SK-N-SH treated with all-trans-retinoic acid at 6 μM for 48 hours (cell line): ENCODE results near the gene ANO10.
"Not testable (repeated sequence)": the region's sequence is repeated elsewhere in the genome, so short reads cannot be mapped to it uniquely, and the experiment has no call there.

ENCODE experiments used
- ATAC-seq: fragments of 200-7000 bp; cut with Tn5 transposase; 3 replicates; pipeline ENCODE4 v1.9.1; 2020; ENCODE audit warnings: mild to moderate bottlenecking, moderate library complexity
- BACH2 ChIP-seq: fragments of 250-450 bp; sonication (Bioruptor Pico); IDR thresholded peaks from 2 replicates; pipeline ENCODE4 v1.9.0; 2021; ENCODE audit warnings: mild to moderate bottlenecking, borderline replicate concordance
- CSDC2 ChIP-seq: fragments of 250-450 bp; sonication (Bioruptor Pico); IDR thresholded peaks from 2 replicates; pipeline ENCODE4 v1.5.0; 2020; ENCODE audit warnings: mild to moderate bottlenecking, moderate library complexity
- GLIS3 ChIP-seq: fragments of 250-450 bp; sonication (Bioruptor Pico); IDR thresholded peaks from 2 replicates; pipeline ENCODE4 v1.5.0; 2020; ENCODE audit warnings: mild to moderate bottlenecking, moderate library complexity
- ISL1 ChIP-seq: fragments of 250-450 bp; sonication (Bioruptor Pico); IDR thresholded peaks from 2 replicates; pipeline ENCODE4 v2.1.2; 2022; ENCODE audit warnings: mild to moderate bottlenecking, moderate library complexity
- POU6F1 ChIP-seq: fragments of 250-450 bp; sonication (Bioruptor Pico); IDR thresholded peaks from 2 replicates; pipeline ENCODE4 v1.8.0; 2021; ENCODE audit warnings: low read depth, mild to moderate bottlenecking, moderate library complexity, borderline replicate concordance
- PPARA ChIP-seq: fragments of 250-450 bp; sonication (Bioruptor Pico); IDR thresholded peaks from 2 replicates; pipeline ENCODE4 v1.5.0; 2020; ENCODE audit warnings: mild to moderate bottlenecking, borderline replicate concordance
- SNAI2 ChIP-seq: fragments of 250-450 bp; sonication (Bioruptor Pico); IDR thresholded peaks from 2 replicates; pipeline ENCODE4 v1.5.0; 2020; ENCODE audit warnings: mild to moderate bottlenecking, moderate library complexity
- TCF4 ChIP-seq: fragments of 250-450 bp; sonication (Bioruptor Pico); IDR thresholded peaks from 2 replicates; pipeline ENCODE4 v1.8.0; 2021; ENCODE audit warnings: mild to moderate bottlenecking, moderate library complexity, borderline replicate concordance
- TOX ChIP-seq: fragments of 250-450 bp; sonication (Bioruptor Pico); IDR thresholded peaks from 2 replicates; pipeline ENCODE4 v1.8.0; 2021; ENCODE audit warnings: mild to moderate bottlenecking, moderate library complexity, borderline replicate concordance
- TSHZ2 ChIP-seq: fragments of 250-450 bp; sonication (Bioruptor Pico); IDR thresholded peaks from 2 replicates; pipeline ENCODE4 v1.5.0; 2020; ENCODE audit warnings: mild to moderate bottlenecking, moderate library complexity
- ZC3H10 ChIP-seq: fragments of 250-450 bp; sonication (Bioruptor Pico); IDR thresholded peaks from 2 replicates; pipeline ENCODE4 v1.5.1; 2021; ENCODE audit warnings: mild to moderate bottlenecking, moderate library complexity
- ZFP3 ChIP-seq: fragments of 250-450 bp; sonication (Bioruptor Pico); IDR thresholded peaks from 2 replicates; pipeline ENCODE4 v1.5.0; 2020; ENCODE audit warnings: mild to moderate bottlenecking, moderate library complexity
- ZFP30 ChIP-seq: fragments of 450-650 bp; formaldehyde crosslinking; IDR thresholded peaks from 2 replicates; pipeline ENCODE4 v1.5.0; 2022; ENCODE audit warnings: mild to moderate bottlenecking, moderate library complexity
- ZNF565 ChIP-seq: fragments of 450-650 bp; formaldehyde crosslinking; conservative IDR thresholded peaks from 2 replicates; pipeline ENCODE4 v1.5.0; 2020; ENCODE audit warnings: low read depth, mild to moderate bottlenecking, moderate library complexity
- ZNF8 ChIP-seq: fragments of 450-650 bp; formaldehyde crosslinking; IDR thresholded peaks from 2 replicates; pipeline ENCODE4 v1.5.0; 2020; ENCODE audit warnings: mild to moderate bottlenecking, moderate library complexity
- TF ChIP-seq, protein P1 (sequence below): fragments of 250-450 bp; sonication (Bioruptor Pico); IDR thresholded peaks from 2 replicates; pipeline ENCODE4 v1.8.0; 2020; ENCODE audit warnings: mild to moderate bottlenecking, moderate library complexity, borderline replicate concordance
- TF ChIP-seq, protein P2 (sequence below): fragments of 250-450 bp; sonication (Bioruptor Pico); IDR thresholded peaks from 2 replicates; pipeline ENCODE4 v1.5.1; 2020; ENCODE audit warnings: low read depth, mild to moderate bottlenecking, moderate library complexity
- TF ChIP-seq, protein P3 (sequence below): fragments of 250-450 bp; sonication (Bioruptor Pico); IDR thresholded peaks from 2 replicates; pipeline ENCODE4 v1.5.1; 2021; ENCODE audit warnings: mild to moderate bottlenecking, moderate library complexity

Gene ANO10

GRCh38 chr3:43523454-43524053, 98.3 kb downstream of the ANO10 start:
- TF ChIP-seq SNAI2 (no peak), ISL1 (no peak), ZFP30 (no peak), ZFP3 (CRISPR knock-in tag) (no peak), TCF4 (CRISPR knock-in tag) (no peak), PPARA (CRISPR knock-in tag) (no peak), TOX (CRISPR knock-in tag) (no peak), GLIS3 (CRISPR knock-in tag) (no peak), POU6F1 (CRISPR knock-in tag) (no peak), ZNF565 (CRISPR knock-in tag) (no peak)
- TF ChIP-seq, protein P1, sequence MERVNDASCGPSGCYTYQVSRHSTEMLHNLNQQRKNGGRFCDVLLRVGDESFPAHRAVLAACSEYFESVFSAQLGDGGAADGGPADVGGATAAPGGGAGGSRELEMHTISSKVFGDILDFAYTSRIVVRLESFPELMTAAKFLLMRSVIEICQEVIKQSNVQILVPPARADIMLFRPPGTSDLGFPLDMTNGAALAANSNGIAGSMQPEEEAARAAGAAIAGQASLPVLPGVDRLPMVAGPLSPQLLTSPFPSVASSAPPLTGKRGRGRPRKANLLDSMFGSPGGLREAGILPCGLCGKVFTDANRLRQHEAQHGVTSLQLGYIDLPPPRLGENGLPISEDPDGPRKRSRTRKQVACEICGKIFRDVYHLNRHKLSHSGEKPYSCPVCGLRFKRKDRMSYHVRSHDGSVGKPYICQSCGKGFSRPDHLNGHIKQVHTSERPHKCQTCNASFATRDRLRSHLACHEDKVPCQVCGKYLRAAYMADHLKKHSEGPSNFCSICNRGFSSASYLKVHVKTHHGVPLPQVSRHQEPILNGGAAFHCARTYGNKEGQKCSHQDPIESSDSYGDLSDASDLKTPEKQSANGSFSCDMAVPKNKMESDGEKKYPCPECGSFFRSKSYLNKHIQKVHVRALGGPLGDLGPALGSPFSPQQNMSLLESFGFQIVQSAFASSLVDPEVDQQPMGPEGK, result no peak
- TF ChIP-seq, protein P2, sequence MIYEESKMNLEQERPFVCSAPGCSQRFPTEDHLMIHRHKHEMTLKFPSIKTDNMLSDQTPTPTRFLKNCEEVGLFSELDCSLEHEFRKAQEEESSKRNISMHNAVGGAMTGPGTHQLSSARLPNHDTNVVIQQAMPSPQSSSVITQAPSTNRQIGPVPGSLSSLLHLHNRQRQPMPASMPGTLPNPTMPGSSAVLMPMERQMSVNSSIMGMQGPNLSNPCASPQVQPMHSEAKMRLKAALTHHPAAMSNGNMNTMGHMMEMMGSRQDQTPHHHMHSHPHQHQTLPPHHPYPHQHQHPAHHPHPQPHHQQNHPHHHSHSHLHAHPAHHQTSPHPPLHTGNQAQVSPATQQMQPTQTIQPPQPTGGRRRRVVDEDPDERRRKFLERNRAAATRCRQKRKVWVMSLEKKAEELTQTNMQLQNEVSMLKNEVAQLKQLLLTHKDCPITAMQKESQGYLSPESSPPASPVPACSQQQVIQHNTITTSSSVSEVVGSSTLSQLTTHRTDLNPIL (CRISPR knock-in tag), result no peak
- TF ChIP-seq, protein P3, sequence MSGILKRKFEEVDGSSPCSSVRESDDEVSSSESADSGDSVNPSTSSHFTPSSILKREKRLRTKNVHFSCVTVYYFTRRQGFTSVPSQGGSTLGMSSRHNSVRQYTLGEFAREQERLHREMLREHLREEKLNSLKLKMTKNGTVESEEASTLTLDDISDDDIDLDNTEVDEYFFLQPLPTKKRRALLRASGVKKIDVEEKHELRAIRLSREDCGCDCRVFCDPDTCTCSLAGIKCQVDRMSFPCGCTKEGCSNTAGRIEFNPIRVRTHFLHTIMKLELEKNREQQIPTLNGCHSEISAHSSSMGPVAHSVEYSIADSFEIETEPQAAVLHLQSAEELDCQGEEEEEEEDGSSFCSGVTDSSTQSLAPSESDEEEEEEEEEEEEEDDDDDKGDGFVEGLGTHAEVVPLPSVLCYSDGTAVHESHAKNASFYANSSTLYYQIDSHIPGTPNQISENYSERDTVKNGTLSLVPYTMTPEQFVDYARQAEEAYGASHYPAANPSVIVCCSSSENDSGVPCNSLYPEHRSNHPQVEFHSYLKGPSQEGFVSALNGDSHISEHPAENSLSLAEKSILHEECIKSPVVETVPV, result no peak
- no peak for ATAC-seq

- ATAC-seq, result no peak
- no peak for TF ChIP-seq BACH2 (CRISPR knock-in tag)
- TF ChIP-seq PPARA (CRISPR knock-in tag), result no peak
- no peak for TF ChIP-seq ZC3H10 (CRISPR knock-in tag)
Measured at GRCh38 chr3:43522727-43523362, 99.0 kb downstream of the ANO10 start.

DNA sequence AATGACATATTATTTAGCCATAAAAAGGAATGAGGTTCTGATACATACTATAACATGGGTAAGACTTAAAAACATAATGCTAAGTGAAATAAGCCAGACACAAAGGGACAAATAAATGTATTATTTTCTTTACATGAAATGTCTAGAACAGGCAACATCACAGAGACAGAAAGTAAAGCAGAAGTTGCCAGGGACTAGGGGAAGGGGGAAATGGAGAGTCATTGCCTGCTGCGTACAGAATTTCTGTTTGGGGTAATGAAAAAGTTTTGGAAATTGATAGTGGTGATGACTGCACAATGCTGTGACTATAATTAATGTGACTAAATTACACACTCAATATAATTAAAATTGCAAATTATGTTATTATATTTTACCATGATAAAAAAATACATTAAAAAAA, 99.9 kb downstream of the ANO10 start:
- TF ChIP-seq TOX (CRISPR knock-in tag), result no peak
- no peak for TF ChIP-seq PPARA (CRISPR knock-in tag)
- TF ChIP-seq ZNF8 (CRISPR knock-in tag), result no peak
- TF ChIP-seq, protein P2 (CRISPR knock-in tag), result no peak
- no peak for TF ChIP-seq TSHZ2
- no peak for TF ChIP-seq POU6F1 (CRISPR knock-in tag)
- TF ChIP-seq, protein P3, result no peak
- no peak for TF ChIP-seq CSDC2 (CRISPR knock-in tag)
- ATAC-seq, result no peak

- ATAC-seq, result not testable (repeated sequence)
Measured at GRCh38 chr3:43518515-43518914, 103.3 kb downstream of the ANO10 start.
